Endothelial cell of umbilical vein (primary cell): ENCODE data around the gene PDE6C. TPM values are rescaled to one million over a fixed set of nuclear protein-coding genes. Genes with fewer than 3 reads are reported as not detected.

Experiments
- BruUV-seq: library from RNA; stranded (reverse); fragments of 400-500 nt; replicated peaks from 2 replicates; lab custom pipeline; 2021; lab: Mats Ljungman, UMichigan
- CTCF ChIA-PET: fragments of 300-600, 350-600 bp; sonication (Branson Sonifier 250); formaldehyde crosslinking; loops from one replicate; lab custom pipeline; 2021; ENCODE audit warnings: antibody characterized with exemption, inconsistent platforms; lab: Charles Lee
- POLR2A ChIA-PET: fragments of 300-600, 350-600 bp; sonication (Branson Sonifier 250); formaldehyde crosslinking; loops from one replicate; lab custom pipeline; 2021; ENCODE audit warnings: antibody characterized with exemption, inconsistent platforms; lab: Charles Lee
- DNase-seq: peaks from one replicate; pipeline ENCODE4 v3.0.0-alpha.2; 2011; ENCODE audit warnings: low read depth, low spot score
- FAIRE-seq: peaks from 2 replicates; lab custom pipeline; 2011; peaks lifted over from hg19 to GRCh38; lab: Jason Lieb, UNC
- H2AFZ ChIP-seq: 2 replicates; pipeline ENCODE4 v1.6.0; 2012; ENCODE audit warnings: low read depth, low read length, control low read depth, inconsistent platforms
- H3K27ac ChIP-seq: 2 replicates; pipeline ENCODE4 v1.5.1; 2011; ENCODE audit warnings: low read depth, mild to moderate bottlenecking, control low read depth, low read length, moderate library complexity; ENCODE audit not compliant: insufficient read depth
- H3K27me3 ChIP-seq, 2 experiments: 2 replicates each; pipeline versions ENCODE4 v1.6.0 to v1.6.1; 2011; ENCODE audit warnings: low read length in 2 of 2, mixed read lengths in 1 of 2; ENCODE audit not compliant: control insufficient read depth in 2 of 2, insufficient read depth in 2 of 2
- H3K36me3 ChIP-seq, 2 experiments: 2 replicates in 1 of 2; 3 replicates in 1 of 2; pipeline ENCODE4 v1.5.1; 2011; ENCODE audit warnings: low read length in 2 of 2, mild to moderate bottlenecking in 1 of 2, moderate library complexity in 1 of 2; ENCODE audit not compliant: control insufficient read depth in 2 of 2, insufficient read depth in 2 of 2; ENCODE audit errors: extremely low read depth in 1 of 2
- H3K4me1 ChIP-seq: 3 replicates; pipeline ENCODE4 v1.5.1; 2011; ENCODE audit warnings: mild to moderate bottlenecking, low read length; ENCODE audit not compliant: control insufficient read depth, insufficient read depth; ENCODE audit errors: extremely low read depth
- H3K4me2 ChIP-seq: 2 replicates; pipeline ENCODE4 v1.6.1; 2011; ENCODE audit warnings: low read length, control low read depth, mixed read lengths; ENCODE audit not compliant: insufficient read depth
- H3K4me3 ChIP-seq, 3 experiments: fragments of 200-600 bp in 1 of 3; sonication (generic), shearing (Covaris generic) in 1 of 3; replicated peaks in 1 of 3; 2 replicates each; pipeline ENCODE4 v1.5.1; 2011 to 2016; ENCODE audit warnings: control low read depth in 3 of 3, low read length in 3 of 3, mild to moderate bottlenecking in 2 of 3, inconsistent platforms in 1 of 3, low read depth in 1 of 3, moderate library complexity in 1 of 3; ENCODE audit not compliant: insufficient read depth in 1 of 3
- H3K79me2 ChIP-seq: 2 replicates; pipeline ENCODE4 v1.6.0; 2012; ENCODE audit warnings: low read length, inconsistent platforms; ENCODE audit not compliant: control insufficient read depth, insufficient read depth
- H3K9ac ChIP-seq: replicated peaks from 2 replicates; pipeline ENCODE3; 2011; ENCODE audit warnings: low read length, control low read depth; ENCODE audit not compliant: insufficient read depth; ENCODE audit errors: extremely low read depth
- H3K9me1 ChIP-seq: replicated peaks from 3 replicates; pipeline ENCODE4 v1.6.0; 2011; ENCODE audit warnings: mild to moderate bottlenecking, low read length; ENCODE audit not compliant: control insufficient read depth, insufficient read depth; ENCODE audit errors: extremely low read depth
- H3K9me3 ChIP-seq: replicated peaks from 2 replicates; pipeline ENCODE4 v1.5.1; 2012; ENCODE audit warnings: low read length, inconsistent platforms; ENCODE audit not compliant: control insufficient read depth, insufficient read depth
- H4K20me1 ChIP-seq: replicated peaks from 2 replicates; pipeline ENCODE3; 2011; ENCODE audit warnings: mild to moderate bottlenecking, low read length; ENCODE audit not compliant: control insufficient read depth, insufficient read depth; ENCODE audit errors: extremely low read depth
- EZH2 ChIP-seq: IDR thresholded peaks from 2 replicates; pipeline ENCODE4 v1.6.1; 2012; ENCODE audit warnings: borderline replicate concordance, low read depth, mild to moderate bottlenecking, moderate library complexity, low read length, inconsistent platforms; ENCODE audit not compliant: severe bottlenecking
- FOS ChIP-seq: IDR thresholded peaks from 2 replicates; pipeline ENCODE4 v1.6.1; 2011; ENCODE audit warnings: mild to moderate bottlenecking, low read length, moderate library complexity, borderline replicate concordance; ENCODE audit not compliant: insufficient read depth
- GATA2 ChIP-seq: IDR thresholded peaks from 2 replicates; pipeline ENCODE4 v1.7.0; 2011; ENCODE audit warnings: low read depth, mild to moderate bottlenecking, moderate library complexity, mixed read lengths, low read length; ENCODE audit not compliant: insufficient read length, insufficient read depth
- JUN ChIP-seq: IDR thresholded peaks from 2 replicates; pipeline ENCODE4 v1.6.1; 2011; ENCODE audit warnings: borderline replicate concordance, low read depth; ENCODE audit not compliant: insufficient read length, insufficient read depth
- MAX ChIP-seq: IDR thresholded peaks from 2 replicates; pipeline ENCODE4 v1.6.1; 2011; ENCODE audit not compliant: insufficient read depth, insufficient read length
- MYC ChIP-seq: IDR thresholded peaks from one replicate; pipeline ENCODE4 v1.6.1; 2011; ENCODE audit warnings: mild to moderate bottlenecking, low read depth, low read length
- POLR2A ChIP-seq: IDR thresholded peaks from 2 replicates; pipeline ENCODE4 v1.6.1; 2012; ENCODE audit warnings: low read depth, mild to moderate bottlenecking, control low read depth, low read length
- POLR2AphosphoS5 ChIP-seq: IDR thresholded peaks from 2 replicates; pipeline ENCODE4 v1.6.1; 2012; ENCODE audit warnings: low read depth, mild to moderate bottlenecking, control low read depth, low read length, moderate library complexity; ENCODE audit not compliant: insufficient read depth
- dilution Hi-C: fragments of 300-500 bp; cut with MboI; formaldehyde crosslinking; loops from one replicate; pipeline ENCODE4 v1.15.0; 2019; ENCODE audit warnings: low sequenced_read_pairs; ENCODE audit not compliant: extremely low pct_ligation_motif_present
- intact Hi-C: fragments of 100-400 bp; cut with micrococcal nuclease; formaldehyde crosslinking; loops from one replicate; pipeline ENCODE4 v1.10.0; 2022
- polyA plus RNA-seq, 4 experiments: library from polyadenylated mRNA; depleted of rRNA in 3 of 4; stranded (reverse) in 3 of 4; unstranded in 1 of 4; fragments of >200 nt; gene quantifications; 2 replicates each; pipeline versions ENCODE4 v1.2.1 to v1.2.3, GENCODE V29; 2011 to 2012; ENCODE audit warnings: missing spikeins in 1 of 4
- total RNA-seq: library from RNA; stranded (reverse); gene quantifications from 2 replicates; pipeline ENCODE4 v1.2.3, GENCODE V29; 2021
- TF ChIP-seq, protein P1 (sequence below), 2 donors: IDR thresholded peaks; 1 replicate in 1 of 2; 2 replicates in 1 of 2; pipeline ENCODE4 v1.5.1; 2011; ENCODE audit warnings: low read length in 2 of 2, mild to moderate bottlenecking in 2 of 2, moderate library complexity in 2 of 2, control low read depth in 1 of 2, inconsistent platforms in 1 of 2, low read depth in 1 of 2; ENCODE audit not compliant: insufficient read depth in 1 of 2; ENCODE audit errors: extremely low read depth in 1 of 2

PDE6C gene
- total and polyA plus RNA-seq, 2 donors (not counting 3 experiments of a cell fraction or from before 2014, with no cell fraction given) = not detected

- no peak for FAIRE-seq
- CTCF ChIA-PET = interaction anchor here (0.7 kb wide), 1 partner anchor 61 kb away, joined by 4 read pairs; no protein-coding TSS in a partner anchor
- no TSS peak for BruUV-seq
Measured at GRCh38 chr10:93615576-93616235, 3.4 kb downstream of the PDE6C start.

More at GRCh38 chr10:93615576-93616235, 3.4 kb downstream of the PDE6C start:
- POLR2A ChIA-PET = no interaction called here
- TF ChIP-seq MAX = no peak
- TF ChIP-seq MYC = no peak
- TF ChIP-seq, protein P1, sequence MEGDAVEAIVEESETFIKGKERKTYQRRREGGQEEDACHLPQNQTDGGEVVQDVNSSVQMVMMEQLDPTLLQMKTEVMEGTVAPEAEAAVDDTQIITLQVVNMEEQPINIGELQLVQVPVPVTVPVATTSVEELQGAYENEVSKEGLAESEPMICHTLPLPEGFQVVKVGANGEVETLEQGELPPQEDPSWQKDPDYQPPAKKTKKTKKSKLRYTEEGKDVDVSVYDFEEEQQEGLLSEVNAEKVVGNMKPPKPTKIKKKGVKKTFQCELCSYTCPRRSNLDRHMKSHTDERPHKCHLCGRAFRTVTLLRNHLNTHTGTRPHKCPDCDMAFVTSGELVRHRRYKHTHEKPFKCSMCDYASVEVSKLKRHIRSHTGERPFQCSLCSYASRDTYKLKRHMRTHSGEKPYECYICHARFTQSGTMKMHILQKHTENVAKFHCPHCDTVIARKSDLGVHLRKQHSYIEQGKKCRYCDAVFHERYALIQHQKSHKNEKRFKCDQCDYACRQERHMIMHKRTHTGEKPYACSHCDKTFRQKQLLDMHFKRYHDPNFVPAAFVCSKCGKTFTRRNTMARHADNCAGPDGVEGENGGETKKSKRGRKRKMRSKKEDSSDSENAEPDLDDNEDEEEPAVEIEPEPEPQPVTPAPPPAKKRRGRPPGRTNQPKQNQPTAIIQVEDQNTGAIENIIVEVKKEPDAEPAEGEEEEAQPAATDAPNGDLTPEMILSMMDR (IDR thresholded peaks at IDR 0.05; ENCODE audit: extremely low read depth in 1 of 2, insufficient read depth in 1 of 2, low read depth in 1 of 2, low read length in 2 of 2) = no peak
- no peak for TF ChIP-seq GATA2
- TF ChIP-seq POLR2A = no peak
- TF ChIP-seq FOS = no peak
- no peak for TF ChIP-seq EZH2
- no peak for TF ChIP-seq JUN
- TF ChIP-seq POLR2AphosphoS5 = no peak
- Histone ChIP-seq H3K36me3 (no peaks in the 10 kb centered on the region), H3K9me1 (no peaks in the 10 kb centered on the region), H3K4me3 (no peak overlapping the region), H3K9me3 (no peaks in the 10 kb centered on the region), H3K79me2 (no peaks in the 10 kb centered on the region), H3K4me2 (no peak overlapping the region), H3K9ac (no peak overlapping the region), H3K4me1 (no peaks in the 10 kb centered on the region), H3K27ac (no peak overlapping the region), H3K27me3 (peaks cover 5 to 6% of the 10 kb centered on the region in 2 experiments), H4K20me1 (no peaks in the 10 kb centered on the region), H2AFZ (no peak overlapping the region)
- dilution Hi-C loops = no loop called here
- no peak for DNase-seq
- intact Hi-C loops = no loop called here
